Fibroblast of mammary gland (primary cell): Measurements from ENCODE around the gene MAPK11.

Experiments
- DNase-seq: peaks from one replicate; pipeline ENCODE4 v3.0.0-alpha.2; 2010; ENCODE audit warnings: low read depth
- H3K4me3 ChIP-seq: 2 replicates; pipeline ENCODE4 v1.5.1; 2011; ENCODE audit warnings: low read depth, mild to moderate bottlenecking, low read length, moderate library complexity; ENCODE audit not compliant: control insufficient read depth
- CTCF ChIP-seq: conservative IDR thresholded peaks from 2 replicates; pipeline ENCODE4 v1.5.1; 2011; ENCODE audit warnings: low read depth, low read length, inconsistent platforms; ENCODE audit not compliant: control insufficient read depth, insufficient read depth

The MAPK11 gene

GRCh38 chr22:50300620-50301257, 30.6 kb upstream of the MAPK11 start:
- no peak overlapping the region for H3K4me3 ChIP-seq
- TF ChIP-seq CTCF, result no peak
- DNase-seq, result no peak

- no peak for DNase-seq
- TF ChIP-seq CTCF, result no peak
- no peak overlapping the region for H3K4me3 ChIP-seq
These were observed 29.8 kb upstream of the MAPK11 start for GRCh38 chr22:50299785-50300619.

- no peak overlapping the region for H3K4me3 ChIP-seq
- TF ChIP-seq CTCF, result no peak
- DNase-seq, result no peak
These were observed 29.0 kb upstream of the MAPK11 start for GRCh38 chr22:50298937-50299784.

- DNase-seq, result no peak
- H3K4me3 ChIP-seq, result no peak overlapping the region
- no peak for TF ChIP-seq CTCF
These were observed 28.1 kb upstream of the MAPK11 start for GRCh38 chr22:50298266-50298637.

- TF ChIP-seq CTCF, result no peak
- no peak for DNase-seq
- no peak overlapping the region for H3K4me3 ChIP-seq
These were observed 27.5 kb upstream of the MAPK11 start for GRCh38 chr22:50297510-50298265.

GRCh38 chr22:50296658-50297490, 26.7 kb upstream of the MAPK11 start:
- no peak for TF ChIP-seq CTCF
- no peak for DNase-seq
- H3K4me3 ChIP-seq, result no peak overlapping the region
